Lower leg skin (tissue), 4 donors: Measurements from ENCODE around the gene PRPF4. TPM values are rescaled to one million over a fixed set of nuclear protein-coding genes. Genes with fewer than 3 reads are reported as not detected.
"Not testable (repeated sequence)": the region's sequence is repeated elsewhere in the genome, so short reads cannot be mapped to it uniquely, and the experiment has no call there.

Experiments used
- DNase-seq, 2 donors: peaks; one replicate each; pipeline ENCODE4 v3.0.0-alpha.2; 2019; ENCODE audit warnings: low spot score in 2 of 2
- H3K4me3 ChIP-seq: fragments of 200-600 bp; sonication (generic); 2 replicates; pipeline ENCODE4 v1.5.1; 2017; ENCODE audit warnings: mild to moderate bottlenecking, low read depth; ENCODE audit not compliant: poor library complexity, severe bottlenecking
- CTCF ChIP-seq, 3 donors: fragments of 450-650 bp; IDR thresholded peaks; one replicate each; pipeline ENCODE4 v1.5.1; 2016; ENCODE audit warnings: antibody characterized with exemption in 3 of 3, mild to moderate bottlenecking in 3 of 3, moderate library complexity in 2 of 3
- POLR2A ChIP-seq, 2 donors: fragments of 450-650 bp; IDR thresholded peaks; one replicate each; pipeline ENCODE4 v1.6.1; 2016 to 2017; ENCODE audit warnings: antibody characterized with exemption in 2 of 2, mild to moderate bottlenecking in 1 of 2, moderate library complexity in 1 of 2
- WGBS, 2 donors: methylation state at CpG; one replicate each; pipeline ENCODE4 v1.1.5; 2018; 5-methylcytosine and 5-hydroxymethylcytosine counted together
- intact Hi-C: fragments of 100-400 bp; cut with DNase I; formaldehyde crosslinking; loops from one replicate; pipeline ENCODE4 v1.15.0; 2023; ENCODE audit warnings: low total_unique reads
- total RNA-seq, 4 donors: library from RNA; depleted of rRNA; stranded (reverse); fragments of >200 nt; gene quantifications; one replicate each; pipeline ENCODE4 v1.1.0, GENCODE V29; 2016

The PRPF4 gene
- total RNA-seq, 4 donors from 2014 or later: 15.6 to 20.2 (median 16.8) TPM

GRCh38 chr9:113290052-113290607 lies 14.7 kb downstream of the PRPF4 start:
- TF ChIP-seq CTCF (IDR thresholded peaks at IDR 0.05): no peak
- TF ChIP-seq POLR2A (IDR thresholded peaks at IDR 0.05): no peak
- no peak for DNase-seq
- 91 to 94% methylated on average over 6 of the region's 6 CpGs for WGBS, 2 donors
- no peak overlapping the region for H3K4me3 ChIP-seq
- intact Hi-C loops: loop anchor here (10.0 kb wide), 1 partner anchor 365 kb away; no protein-coding TSS in a partner anchor

GRCh38 chr9:113293285-113293878 lies 17.9 kb downstream of the PRPF4 start:
- intact Hi-C loops: loop anchor here (10.0 kb wide), 1 partner anchor 361 kb away; no protein-coding TSS in a partner anchor
- no peak for TF ChIP-seq CTCF (IDR thresholded peaks at IDR 0.05)
- TF ChIP-seq POLR2A (IDR thresholded peaks at IDR 0.05): no peak
- DNase-seq: no peak
- 78 to 84% methylated on average over 7 of the region's 7 CpGs for WGBS, 2 donors
- H3K4me3 ChIP-seq: no peak overlapping the region

GRCh38 chr9:113296247-113296646 lies 20.8 kb downstream of the PRPF4 start:
- not testable (repeated sequence) for DNase-seq, H3K4me3 ChIP-seq
- 79 to 83% methylated on average over 8 of the region's 8 CpGs for WGBS, 2 donors
- intact Hi-C loops: loop anchor here (10.0 kb wide), 1 partner anchor 359 kb away; no protein-coding TSS in a partner anchor

- no peak overlapping the region for H3K4me3 ChIP-seq
- WGBS, 2 donors: 73 to 79% methylated on average over 9 of the region's 9 CpGs
- intact Hi-C loops: loop anchor here (10.0 kb wide), 1 partner anchor 358 kb away; no protein-coding TSS in a partner anchor
- no peak for DNase-seq
- TF ChIP-seq POLR2A (IDR thresholded peaks at IDR 0.05) (no peak), CTCF (IDR thresholded peaks at IDR 0.05) (no peak)
Observed at GRCh38 chr9:113296796-113297558, 21.5 kb downstream of the PRPF4 start.

GRCh38 chr9:113298311-113298710 lies 22.9 kb downstream of the PRPF4 start:
- no peak for DNase-seq
- 82 to 92% methylated on average over 8 of the region's 8 CpGs for WGBS, 2 donors
- TF ChIP-seq CTCF (IDR thresholded peaks at IDR 0.05) (no peak), POLR2A (IDR thresholded peaks at IDR 0.05) (no peak)
- no peak overlapping the region for H3K4me3 ChIP-seq
- intact Hi-C loops: loop anchor here (10.0 kb wide), 1 partner anchor 356 kb away; no protein-coding TSS in a partner anchor
